Measurements from ENCODE around the gene HS3ST3A1.
A peak's percentile ranks its signal among the peaks of the same experiment; 100 is the strongest.
"Not testable (repeated sequence)": the region's sequence is repeated elsewhere in the genome, so short reads cannot be mapped to it uniquely, and the experiment has no call there.

The HS3ST3A1 gene

GRCh38 chr17:13521784-13522183, 79.9 kb downstream of the HS3ST3A1 start:
- no peak overlapping the region for H3K4me3 Mint-ChIP-seq
- H3K4me1 Mint-ChIP-seq (ENCODE audit: low read depth) = no peaks in the 10 kb centered on the region
- no peaks in the 10 kb centered on the region for H3K36me3 Mint-ChIP-seq (ENCODE audit: low read depth)
- no peak overlapping the region for H3K27ac Mint-ChIP-seq
- no peaks in the 10 kb centered on the region for H3K27me3 Mint-ChIP-seq (ENCODE audit: low read depth)
- H3K9me3 Mint-ChIP-seq = no peaks in the 10 kb centered on the region

- no peaks in the 10 kb centered on the region for H3K4me1 Mint-ChIP-seq (ENCODE audit: low read depth)
- H3K36me3 Mint-ChIP-seq (ENCODE audit: low read depth) = no peaks in the 10 kb centered on the region
- no peaks in the 10 kb centered on the region for H3K27me3 Mint-ChIP-seq (ENCODE audit: low read depth)
- no peak overlapping the region for H3K27ac Mint-ChIP-seq
- no peak overlapping the region for H3K4me3 Mint-ChIP-seq
- H3K9me3 Mint-ChIP-seq = no peaks in the 10 kb centered on the region
Observed at GRCh38 chr17:13520899-13521572, 80.7 kb downstream of the HS3ST3A1 start.

- H3K4me1 Mint-ChIP-seq (ENCODE audit: low read depth) = no peaks in the 10 kb centered on the region
- H3K4me3 Mint-ChIP-seq = no peak overlapping the region
Observed at GRCh38 chr17:13518261-13519000, 83.3 kb downstream of the HS3ST3A1 start.

GRCh38 chr17:13513039-13513405, 88.7 kb downstream of the HS3ST3A1 start:
- H3K4me1 Mint-ChIP-seq (ENCODE audit: low read depth) = peaks cover 15% of the 10 kb centered on the region
- no peak overlapping the region for H3K4me3 Mint-ChIP-seq

More at GRCh38 chr17:13518261-13519000, 83.3 kb downstream of the HS3ST3A1 start:
- Mint-ChIP-seq H3K27ac (no peak overlapping the region), H3K9me3 (no peaks in the 10 kb centered on the region), H3K36me3 (ENCODE audit: low read depth) (no peaks in the 10 kb centered on the region), H3K27me3 (ENCODE audit: low read depth) (no peaks in the 10 kb centered on the region)

GRCh38 chr17:13510062-13510461, 91.7 kb downstream of the HS3ST3A1 start:
- Mint-ChIP-seq H3K4me1 (ENCODE audit: low read depth) (peaks cover 15% of the 10 kb centered on the region), H3K4me3 (peak overlapping the region; percentile 19), H3K27me3 (ENCODE audit: low read depth) (peaks cover 8% of the 10 kb centered on the region), H3K9me3 (no peaks in the 10 kb centered on the region), H3K27ac (no peak overlapping the region), H3K36me3 (ENCODE audit: low read depth) (no peaks in the 10 kb centered on the region)

More at GRCh38 chr17:13513039-13513405, 88.7 kb downstream of the HS3ST3A1 start:
- Mint-ChIP-seq H3K9me3 (no peaks in the 10 kb centered on the region), H3K27me3 (ENCODE audit: low read depth) (peaks cover 8% of the 10 kb centered on the region), H3K27ac (no peak overlapping the region), H3K36me3 (ENCODE audit: low read depth) (no peaks in the 10 kb centered on the region)

GRCh38 chr17:13509527-13509926, 92.2 kb downstream of the HS3ST3A1 start:
- H3K27me3 Mint-ChIP-seq (ENCODE audit: low read depth) = peaks cover 8% of the 10 kb centered on the region
- H3K9me3 Mint-ChIP-seq = no peaks in the 10 kb centered on the region
- peak overlapping the region; percentile 58 for H3K27ac Mint-ChIP-seq
- H3K36me3 Mint-ChIP-seq (ENCODE audit: low read depth) = no peaks in the 10 kb centered on the region
- H3K4me3 Mint-ChIP-seq = peak overlapping the region; percentile 49
- peaks cover 15% of the 10 kb centered on the region for H3K4me1 Mint-ChIP-seq (ENCODE audit: low read depth)

GRCh38 chr17:13508896-13509295, 92.8 kb downstream of the HS3ST3A1 start:
- peak overlapping the region; percentile 49 for H3K4me3 Mint-ChIP-seq
- H3K27ac Mint-ChIP-seq = peak overlapping the region; percentile 58
- H3K4me1 Mint-ChIP-seq (ENCODE audit: low read depth) = peaks cover 15% of the 10 kb centered on the region
- H3K36me3 Mint-ChIP-seq (ENCODE audit: low read depth) = no peaks in the 10 kb centered on the region
- no peaks in the 10 kb centered on the region for H3K9me3 Mint-ChIP-seq
- peaks cover 8% of the 10 kb centered on the region for H3K27me3 Mint-ChIP-seq (ENCODE audit: low read depth)

GRCh38 chr17:13503526-13503925, 98.2 kb downstream of the HS3ST3A1 start:
- H3K4me3 Mint-ChIP-seq = no peak overlapping the region
- no peaks in the 10 kb centered on the region for H3K9me3 Mint-ChIP-seq
- H3K27ac Mint-ChIP-seq = no peak overlapping the region
- no peaks in the 10 kb centered on the region for H3K36me3 Mint-ChIP-seq (ENCODE audit: low read depth)
- no peaks in the 10 kb centered on the region for H3K27me3 Mint-ChIP-seq (ENCODE audit: low read depth)
- no peaks in the 10 kb centered on the region for H3K4me1 Mint-ChIP-seq (ENCODE audit: low read depth)

- H3K9me3 Mint-ChIP-seq = no peaks in the 10 kb centered on the region
- no peak overlapping the region for H3K27ac Mint-ChIP-seq
- H3K27me3 Mint-ChIP-seq (ENCODE audit: low read depth) = no peaks in the 10 kb centered on the region
- H3K4me3 Mint-ChIP-seq = no peak overlapping the region
- H3K36me3 Mint-ChIP-seq (ENCODE audit: low read depth) = no peaks in the 10 kb centered on the region
- no peaks in the 10 kb centered on the region for H3K4me1 Mint-ChIP-seq (ENCODE audit: low read depth)
Observed at GRCh38 chr17:13502263-13502662, 99.5 kb downstream of the HS3ST3A1 start.

GRCh38 chr17:13500947-13501346, 100.8 kb downstream of the HS3ST3A1 start:
- Mint-ChIP-seq H3K27me3 (ENCODE audit: low read depth) (no peaks in the 10 kb centered on the region), H3K9me3 (no peaks in the 10 kb centered on the region), H3K4me1 (ENCODE audit: low read depth) (no peaks in the 10 kb centered on the region), H3K4me3 (no peak overlapping the region), H3K36me3 (ENCODE audit: low read depth) (no peaks in the 10 kb centered on the region), H3K27ac (no peak overlapping the region)

- H3K27ac Mint-ChIP-seq = no peak overlapping the region
- H3K36me3 Mint-ChIP-seq (ENCODE audit: low read depth) = no peaks in the 10 kb centered on the region
- no peaks in the 10 kb centered on the region for H3K27me3 Mint-ChIP-seq (ENCODE audit: low read depth)
- H3K4me3 Mint-ChIP-seq = no peak overlapping the region
- H3K9me3 Mint-ChIP-seq = no peaks in the 10 kb centered on the region
- H3K4me1 Mint-ChIP-seq (ENCODE audit: low read depth) = no peaks in the 10 kb centered on the region
Observed at GRCh38 chr17:13498184-13498583, 103.5 kb downstream of the HS3ST3A1 start.

GRCh38 chr17:13496553-13497056, 105.1 kb downstream of the HS3ST3A1 start:
- not testable (repeated sequence) for H3K27me3 Mint-ChIP-seq (ENCODE audit: low read depth); H3K27ac Mint-ChIP-seq; H3K4me1 Mint-ChIP-seq (ENCODE audit: low read depth); H3K9me3 Mint-ChIP-seq; H3K36me3 Mint-ChIP-seq (ENCODE audit: low read depth); H3K4me3 Mint-ChIP-seq

- no peak overlapping the region for H3K27ac Mint-ChIP-seq
- no peaks in the 10 kb centered on the region for H3K9me3 Mint-ChIP-seq
- H3K36me3 Mint-ChIP-seq (ENCODE audit: low read depth) = no peaks in the 10 kb centered on the region
- H3K4me1 Mint-ChIP-seq (ENCODE audit: low read depth) = peaks cover 9% of the 10 kb centered on the region
- no peaks in the 10 kb centered on the region for H3K27me3 Mint-ChIP-seq (ENCODE audit: low read depth)
- no peak overlapping the region for H3K4me3 Mint-ChIP-seq
Observed at GRCh38 chr17:13495423-13495822, 106.3 kb downstream of the HS3ST3A1 start.

GRCh38 chr17:13492737-13493122, 109.0 kb downstream of the HS3ST3A1 start:
- Mint-ChIP-seq H3K4me3 (no peak overlapping the region), H3K27me3 (ENCODE audit: low read depth) (no peaks in the 10 kb centered on the region), H3K27ac (no peak overlapping the region), H3K4me1 (ENCODE audit: low read depth) (peaks cover 9% of the 10 kb centered on the region), H3K36me3 (ENCODE audit: low read depth) (no peaks in the 10 kb centered on the region), H3K9me3 (peaks cover 7% of the 10 kb centered on the region)
